Caco-2 (cell line): Measurements from ENCODE around the gene MEGF6. TPM values are rescaled to one million over a fixed set of nuclear protein-coding genes. Genes with fewer than 3 reads are reported as not detected.
A peak's percentile ranks its signal among the peaks of the same experiment; 100 is the strongest.

Experiments used
- BruUV-seq: library from RNA; stranded (reverse); fragments of 400-500 nt; replicated peaks from 2 replicates; lab custom pipeline; 2021; lab: Mats Ljungman, UMichigan
- CTCF ChIA-PET: fragments of 300-600 bp; sonication (Branson Sonifier 250); formaldehyde crosslinking; loops from one replicate; lab custom pipeline; 2022; ENCODE audit warnings: antibody characterized with exemption; lab: Charles Lee
- POLR2A ChIA-PET: fragments of 300-600 bp; sonication (Branson Sonifier 250); formaldehyde crosslinking; loops from one replicate; lab custom pipeline; 2022; ENCODE audit warnings: antibody characterized with exemption; lab: Charles Lee
- DNase-seq, 2 experiments: peaks; one replicate each; pipeline versions ENCODE4 v3.0.0 to v3.0.0-alpha.2; 2020 to 2022
- H3K27me3 ChIP-seq: replicated peaks from 2 replicates; pipeline ENCODE4 v1.6.0; 2011; ENCODE audit warnings: low read length; ENCODE audit not compliant: control insufficient read depth, insufficient read depth
- H3K36me3 ChIP-seq: 2 replicates; pipeline ENCODE4 v1.5.1; 2011; ENCODE audit warnings: low read length; ENCODE audit not compliant: control insufficient read depth, insufficient read depth
- H3K4me1 ChIP-seq: fragments of 250-450 bp; sonication (Bioruptor Pico); 2 replicates; pipeline ENCODE4 v1.5.1; 2020; ENCODE audit warnings: mild to moderate bottlenecking
- H3K4me3 ChIP-seq: 2 replicates; pipeline ENCODE4 v1.5.1; 2011; ENCODE audit warnings: low read depth, mild to moderate bottlenecking, control low read depth, low read length
- H3K9me3 ChIP-seq: fragments of 250-450 bp; sonication (Bioruptor Pico); 2 replicates; pipeline ENCODE4 v1.5.1; 2020; ENCODE audit warnings: mild to moderate bottlenecking, moderate library complexity
- H3K27ac Mint-ChIP-seq: one replicate; pipeline ENCODE4 v1.8.0; 2022; ENCODE audit warnings: mixed read lengths; ENCODE audit not compliant: unreplicated experiment
- H3K27me3 Mint-ChIP-seq: one replicate; pipeline ENCODE4 v1.8.0; 2022; ENCODE audit warnings: mixed read lengths; ENCODE audit not compliant: insufficient read depth, unreplicated experiment
- H3K36me3 Mint-ChIP-seq: one replicate; pipeline ENCODE4 v1.8.0; 2022; ENCODE audit warnings: mild to moderate bottlenecking, mixed read lengths; ENCODE audit not compliant: insufficient read depth, unreplicated experiment
- H3K4me1 Mint-ChIP-seq: one replicate; pipeline ENCODE4 v1.8.0; 2022; ENCODE audit warnings: low read depth, mixed read lengths; ENCODE audit not compliant: unreplicated experiment
- H3K4me3 Mint-ChIP-seq: one replicate; pipeline ENCODE4 v1.8.0; 2022; ENCODE audit warnings: mild to moderate bottlenecking, moderate library complexity, mixed read lengths; ENCODE audit not compliant: unreplicated experiment
- H3K9me3 Mint-ChIP-seq: one replicate; pipeline ENCODE4 v1.8.0; 2022; ENCODE audit warnings: mixed read lengths; ENCODE audit not compliant: unreplicated experiment
- intact Hi-C: fragments of 100-400 bp; cut with micrococcal nuclease; formaldehyde crosslinking; loops from one replicate; pipeline ENCODE4 v1.10.0; 2022; ENCODE audit not compliant: unreplicated experiment
- total RNA-seq: library from RNA; stranded (reverse); gene quantifications from 2 replicates; pipeline ENCODE4 v1.2.3, GENCODE V29; 2022
- TF ChIP-seq, protein P1 (sequence below), 2 experiments: fragments of 200-600 bp in 1 of 2; IDR thresholded peaks; 1 replicate in 1 of 2; 2 replicates in 1 of 2; pipeline versions ENCODE4 v1.5.1 to v1.8.0; 2011 to 2022; ENCODE audit warnings: antibody characterized with exemption in 1 of 2, control low read depth in 1 of 2, inconsistent platforms in 1 of 2, low read depth in 1 of 2, low read length in 1 of 2, mild to moderate bottlenecking in 1 of 2, moderate library complexity in 1 of 2; ENCODE audit not compliant: insufficient read depth in 1 of 2, severe bottlenecking in 1 of 2, unreplicated experiment in 1 of 2

MEGF6 gene
- total RNA-seq, 1 experiment from 2014 or later: 13.3 TPM

DNA sequence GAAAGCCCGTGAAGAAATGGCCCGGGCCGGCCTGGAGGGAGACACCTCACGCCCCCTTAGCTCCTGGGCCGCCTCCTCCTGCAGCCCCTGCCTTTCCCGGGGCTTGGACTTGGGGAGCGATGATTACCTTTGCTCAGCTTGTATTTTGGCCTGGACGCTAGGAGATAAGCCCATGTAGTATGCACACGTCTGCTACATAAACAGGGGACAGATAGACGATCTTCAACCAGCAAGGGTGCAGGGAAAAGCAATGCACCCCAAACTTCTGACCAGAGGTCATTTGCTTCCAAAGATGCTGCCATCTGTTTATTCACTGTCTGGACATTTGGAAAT lies 41.9 kb upstream of the MEGF6 start:
- ChIA-PET POLR2A (no interaction called here), CTCF (interaction anchor here (2.2 kb wide), 1 partner anchor 35 kb away, joined by 5 read pairs; no protein-coding TSS in a partner anchor)
- DNase-seq: no peak
- H3K9me3 Mint-ChIP-seq: no peaks in the 10 kb centered on the region
- H3K36me3 Mint-ChIP-seq: peaks cover 10% of the 10 kb centered on the region
- peak overlapping the region; percentile 62 for H3K4me3 Mint-ChIP-seq
- TSS peak; percentile 29 for BruUV-seq
- Histone ChIP-seq H3K9me3 (no peaks in the 10 kb centered on the region), H3K27me3 (no peaks in the 10 kb centered on the region), H3K36me3 (no peaks in the 10 kb centered on the region), H3K4me3 (peak overlapping the region; percentile 84), H3K4me1 (peaks cover 9% of the 10 kb centered on the region; the same call in 1 of the 2 replicates)
- TF ChIP-seq, protein P1, sequence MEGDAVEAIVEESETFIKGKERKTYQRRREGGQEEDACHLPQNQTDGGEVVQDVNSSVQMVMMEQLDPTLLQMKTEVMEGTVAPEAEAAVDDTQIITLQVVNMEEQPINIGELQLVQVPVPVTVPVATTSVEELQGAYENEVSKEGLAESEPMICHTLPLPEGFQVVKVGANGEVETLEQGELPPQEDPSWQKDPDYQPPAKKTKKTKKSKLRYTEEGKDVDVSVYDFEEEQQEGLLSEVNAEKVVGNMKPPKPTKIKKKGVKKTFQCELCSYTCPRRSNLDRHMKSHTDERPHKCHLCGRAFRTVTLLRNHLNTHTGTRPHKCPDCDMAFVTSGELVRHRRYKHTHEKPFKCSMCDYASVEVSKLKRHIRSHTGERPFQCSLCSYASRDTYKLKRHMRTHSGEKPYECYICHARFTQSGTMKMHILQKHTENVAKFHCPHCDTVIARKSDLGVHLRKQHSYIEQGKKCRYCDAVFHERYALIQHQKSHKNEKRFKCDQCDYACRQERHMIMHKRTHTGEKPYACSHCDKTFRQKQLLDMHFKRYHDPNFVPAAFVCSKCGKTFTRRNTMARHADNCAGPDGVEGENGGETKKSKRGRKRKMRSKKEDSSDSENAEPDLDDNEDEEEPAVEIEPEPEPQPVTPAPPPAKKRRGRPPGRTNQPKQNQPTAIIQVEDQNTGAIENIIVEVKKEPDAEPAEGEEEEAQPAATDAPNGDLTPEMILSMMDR (IDR thresholded peaks at IDR 0.05; ENCODE audit: insufficient read depth in 1 of 2, low read depth in 1 of 2, low read length in 1 of 2, severe bottlenecking in 1 of 2, unreplicated experiment in 1 of 2): no peak
- H3K4me1 Mint-ChIP-seq: no peaks in the 10 kb centered on the region
- no peak overlapping the region for H3K27ac Mint-ChIP-seq
- no peaks in the 10 kb centered on the region for H3K27me3 Mint-ChIP-seq
- intact Hi-C loops: no loop called here

- TF ChIP-seq, protein P1 (IDR thresholded peaks at IDR 0.05; ENCODE audit: insufficient read depth in 1 of 2, low read depth in 1 of 2, low read length in 1 of 2, severe bottlenecking in 1 of 2, unreplicated experiment in 1 of 2): no peak
- DNase-seq: peak; percentile 47 to 51
- BruUV-seq: no TSS peak
- H3K4me1 ChIP-seq: peaks cover 9% of the 10 kb centered on the region; the same call in 1 of the 2 replicates
- Mint-ChIP-seq H3K36me3 (peaks cover 6% of the 10 kb centered on the region), H3K27me3 (no peaks in the 10 kb centered on the region), H3K4me3 (peak overlapping the region; percentile 62), H3K4me1 (no peaks in the 10 kb centered on the region), H3K9me3 (no peaks in the 10 kb centered on the region), H3K27ac (no peak overlapping the region)
- no peaks in the 10 kb centered on the region for H3K36me3 ChIP-seq
- H3K4me3 ChIP-seq: peak overlapping the region; percentile 84
- no peaks in the 10 kb centered on the region for H3K9me3 ChIP-seq
- ChIA-PET CTCF (interaction anchor here (0.6 to 2.2 kb wide), 2 partner anchors 34 to 166 kb away, joined by 3 to 5 read pairs; no protein-coding TSS in a partner anchor), POLR2A (no interaction called here)
- intact Hi-C loops: no loop called here
- no peaks in the 10 kb centered on the region for H3K27me3 ChIP-seq
Observed at GRCh38 chr1:3652548-3653285, 41.4 kb upstream of the MEGF6 start.

DNA sequence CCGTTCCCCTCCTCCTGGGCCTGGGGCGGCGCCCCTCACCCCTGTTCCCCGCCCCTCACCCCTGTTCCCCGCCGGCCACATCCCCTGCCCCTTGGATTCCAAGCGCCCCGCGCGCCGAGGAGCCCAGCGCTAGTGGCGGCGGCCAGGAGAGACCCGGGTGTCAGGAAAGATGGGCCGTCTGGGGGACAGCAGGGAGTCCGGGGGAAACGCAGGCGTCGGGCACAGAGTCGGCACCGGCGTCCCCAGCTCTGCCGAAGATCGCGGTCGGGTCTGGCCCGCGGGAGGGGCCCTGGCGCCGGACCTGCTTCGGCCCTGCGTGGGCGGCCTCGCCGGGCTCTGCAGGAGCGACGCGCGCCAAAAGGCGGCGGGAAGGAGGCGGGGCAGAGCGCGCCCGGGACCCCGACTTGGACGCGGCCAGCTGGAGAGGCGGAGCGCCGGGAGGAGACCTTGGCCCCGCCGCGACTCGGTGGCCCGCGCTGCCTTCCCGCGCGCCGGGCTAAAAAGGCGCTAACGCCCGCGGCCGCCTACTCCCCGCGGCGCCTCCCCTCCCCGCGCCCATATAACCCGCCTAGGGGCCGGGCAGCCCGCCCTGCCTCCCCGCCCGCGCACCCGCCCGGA lies 40.7 kb upstream of the MEGF6 start, which contains the start of gene TP73:
TP73 (plus strand) TSS at position 587 of the 618 bp plus-strand sequence. CDS start 29,850 bp downstream, outside the sequence.
- Mint-ChIP-seq H3K4me3 (peak within 1 kb of the TSS; percentile 62), H3K4me1 (no peaks in the 10 kb centered on the region), H3K36me3 (peaks cover 5% of the 10 kb centered on the region), H3K27ac (no peak within 1 kb of the TSS), H3K27me3 (no peaks in the 10 kb centered on the region), H3K9me3 (no peaks in the 10 kb centered on the region)
- no peaks in the 10 kb centered on the region for H3K36me3 ChIP-seq
- ChIA-PET POLR2A (no interaction called here), CTCF (interaction anchor here (2.2 kb wide), 1 partner anchor 33 kb away, joined by 5 read pairs; no protein-coding TSS in a partner anchor)
- TF ChIP-seq, protein P1 (IDR thresholded peaks at IDR 0.05; ENCODE audit: insufficient read depth in 1 of 2, low read depth in 1 of 2, low read length in 1 of 2, severe bottlenecking in 1 of 2, unreplicated experiment in 1 of 2): no peak
- H3K4me1 ChIP-seq: peaks cover 9% of the 10 kb centered on the region; the same call in 1 of the 2 replicates
- intact Hi-C loops: no loop called here
- H3K9me3 ChIP-seq: no peaks in the 10 kb centered on the region
- no peaks in the 10 kb centered on the region for H3K27me3 ChIP-seq
- H3K4me3 ChIP-seq: peak within 1 kb of the TSS; percentile 84
- no TSS peak for BruUV-seq
- peak; percentile 64 to 67 for DNase-seq
